Epithelial cell of esophagus (primary cell): ENCODE measurements around the gene SNRPA1.

Experiments used
- DNase-seq: peaks from one replicate; pipeline ENCODE4 v3.0.0; 2010; ENCODE audit warnings: low read depth
- H3K4me3 ChIP-seq: 2 replicates; pipeline ENCODE4 v1.5.1; 2011; ENCODE audit warnings: mild to moderate bottlenecking, low read length, control low read depth
- TF ChIP-seq, protein P1 (sequence below): IDR thresholded peaks from 2 replicates; pipeline ENCODE4 v1.5.1; 2011; ENCODE audit warnings: low read depth, mild to moderate bottlenecking, low read length, control low read depth, inconsistent platforms; ENCODE audit not compliant: insufficient read depth; ENCODE audit errors: missing control alignments

The SNRPA1 gene

GRCh38 chr15:101276501-101277037 is 18.5 kb downstream of the SNRPA1 start:
- DNase-seq: peak; percentile 31
- H3K4me3 ChIP-seq: peak overlapping the region; percentile 86
- TF ChIP-seq, protein P1, sequence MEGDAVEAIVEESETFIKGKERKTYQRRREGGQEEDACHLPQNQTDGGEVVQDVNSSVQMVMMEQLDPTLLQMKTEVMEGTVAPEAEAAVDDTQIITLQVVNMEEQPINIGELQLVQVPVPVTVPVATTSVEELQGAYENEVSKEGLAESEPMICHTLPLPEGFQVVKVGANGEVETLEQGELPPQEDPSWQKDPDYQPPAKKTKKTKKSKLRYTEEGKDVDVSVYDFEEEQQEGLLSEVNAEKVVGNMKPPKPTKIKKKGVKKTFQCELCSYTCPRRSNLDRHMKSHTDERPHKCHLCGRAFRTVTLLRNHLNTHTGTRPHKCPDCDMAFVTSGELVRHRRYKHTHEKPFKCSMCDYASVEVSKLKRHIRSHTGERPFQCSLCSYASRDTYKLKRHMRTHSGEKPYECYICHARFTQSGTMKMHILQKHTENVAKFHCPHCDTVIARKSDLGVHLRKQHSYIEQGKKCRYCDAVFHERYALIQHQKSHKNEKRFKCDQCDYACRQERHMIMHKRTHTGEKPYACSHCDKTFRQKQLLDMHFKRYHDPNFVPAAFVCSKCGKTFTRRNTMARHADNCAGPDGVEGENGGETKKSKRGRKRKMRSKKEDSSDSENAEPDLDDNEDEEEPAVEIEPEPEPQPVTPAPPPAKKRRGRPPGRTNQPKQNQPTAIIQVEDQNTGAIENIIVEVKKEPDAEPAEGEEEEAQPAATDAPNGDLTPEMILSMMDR: peak; percentile 35

GRCh38 chr15:101275018-101275417 is 20.0 kb downstream of the SNRPA1 start:
- H3K4me3 ChIP-seq: no peak overlapping the region
- no peak for DNase-seq
- TF ChIP-seq, protein P1: no peak

- no peak overlapping the region for H3K4me3 ChIP-seq
- TF ChIP-seq, protein P1: no peak
- no peak for DNase-seq
Observed at GRCh38 chr15:101273534-101273933, 21.5 kb downstream of the SNRPA1 start.

- no peak for DNase-seq
- no peak overlapping the region for H3K4me3 ChIP-seq
- TF ChIP-seq, protein P1: no peak
Observed at GRCh38 chr15:101272584-101272983, 22.5 kb downstream of the SNRPA1 start.

- TF ChIP-seq, protein P1: peak; percentile 64
- no peak overlapping the region for H3K4me3 ChIP-seq
- DNase-seq: peak; percentile 24
Observed at GRCh38 chr15:101269479-101270223, 25.4 kb downstream of the SNRPA1 start.

DNA sequence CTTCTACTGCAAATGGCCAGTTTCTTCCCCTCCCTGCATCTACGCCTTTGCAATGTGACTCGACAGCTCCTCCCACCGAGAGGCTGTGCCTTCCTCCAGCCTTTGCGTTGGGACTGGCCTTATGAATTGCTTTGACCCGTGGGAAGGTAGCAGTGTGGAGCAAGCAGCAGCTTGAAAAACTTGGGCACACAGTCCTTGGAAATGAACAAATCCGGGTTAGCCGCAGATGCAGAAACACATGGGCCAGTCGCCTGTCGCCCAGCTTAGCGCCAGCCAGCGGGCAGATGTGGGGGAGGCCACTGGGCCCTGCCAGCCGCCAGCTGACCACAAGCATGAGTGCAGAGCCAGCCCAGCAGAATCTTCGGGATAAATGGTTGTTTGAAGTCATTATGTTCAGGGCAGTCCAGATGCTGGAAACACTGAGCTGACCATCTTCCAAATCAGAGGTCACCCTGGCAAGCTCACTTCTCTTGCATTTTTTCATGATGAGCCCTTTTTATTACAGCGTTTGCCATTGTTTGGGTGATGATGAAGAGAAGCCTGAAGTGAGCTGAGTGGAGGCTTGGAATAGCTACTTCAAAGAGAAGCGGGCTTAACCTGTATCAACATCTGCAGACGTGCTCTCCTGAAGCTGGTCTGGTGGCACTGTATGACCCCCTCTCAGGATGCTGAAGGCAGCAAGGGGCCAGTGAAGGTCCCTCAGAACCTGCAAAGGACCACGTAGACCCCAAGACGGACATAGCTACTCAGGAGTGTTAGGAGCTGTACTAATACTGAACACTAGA is 27.5 kb downstream of the SNRPA1 start:
- TF ChIP-seq, protein P1: no peak
- no peak overlapping the region for H3K4me3 ChIP-seq
- DNase-seq: peak; percentile 39
